Tibial nerve (tissue), 4 donors: ENCODE measurements around the gene SHROOM3. TPM values are rescaled to one million over a fixed set of nuclear protein-coding genes. Genes with fewer than 3 reads are reported as not detected.

Experiments
- DNase-seq, 2 donors: peaks; one replicate each; pipeline ENCODE4 v3.0.0-alpha.2; 2019; ENCODE audit warnings: low spot score in 2 of 2
- H3K27ac ChIP-seq, 4 donors: fragments of 200-600 bp; sonication (generic) in 3 of 4; one replicate each; pipeline ENCODE4 v1.5.1; 2017 to 2019; ENCODE audit warnings: mild to moderate bottlenecking in 1 of 4
- H3K27me3 ChIP-seq, 2 donors: fragments of 200-600 bp; sonication (generic) in 1 of 2; one replicate each; pipeline versions ENCODE4 v1.5.1 to v1.6.0; 2017 to 2019
- H3K36me3 ChIP-seq, 3 donors: fragments of 200-600 bp; sonication (generic); one replicate each; pipeline ENCODE4 v1.5.1; 2018 to 2019
- H3K4me1 ChIP-seq, 4 donors: fragments of 200-600 bp; sonication (generic) in 3 of 4; one replicate each; pipeline ENCODE4 v1.5.1; 2017 to 2019
- H3K4me3 ChIP-seq, 4 donors: fragments of 200-600 bp; sonication (generic) in 3 of 4; one replicate each; pipeline ENCODE4 v1.5.1; 2017 to 2019; ENCODE audit warnings: mild to moderate bottlenecking in 1 of 4, moderate library complexity in 1 of 4
- H3K9me3 ChIP-seq, 4 donors: fragments of 200-600 bp; sonication (generic) in 3 of 4; one replicate each; pipeline ENCODE4 v1.5.1; 2017 to 2019
- EP300 ChIP-seq, 2 donors: sonication (generic); formaldehyde crosslinking; IDR thresholded peaks; one replicate each; pipeline ENCODE4 v1.6.1; 2017; ENCODE audit warnings: antibody characterized with exemption in 2 of 2, mild to moderate bottlenecking in 1 of 2
- POLR2A ChIP-seq, 2 donors: fragments of 450-650 bp; IDR thresholded peaks; one replicate each; pipeline ENCODE4 v1.6.1; 2017; ENCODE audit warnings: antibody characterized with exemption in 2 of 2, mild to moderate bottlenecking in 2 of 2, moderate library complexity in 2 of 2
- WGBS, 2 donors: methylation state at CpG; one replicate each; pipeline ENCODE4 v1.1.5; 2018; 5-methylcytosine and 5-hydroxymethylcytosine counted together
- total RNA-seq, 4 donors: library from RNA; depleted of rRNA; stranded (reverse); fragments of >200 nt; gene quantifications; one replicate each; pipeline ENCODE4 v1.1.0, GENCODE V29; 2016
- TF ChIP-seq, protein P1 (sequence below), 5 experiments: fragments of 200-600 bp in 3 of 5; fragments of 450-650 bp in 2 of 5; sonication (generic) in 3 of 5; IDR thresholded peaks; one replicate each; pipeline ENCODE4 v1.5.1; 2016 to 2019; ENCODE audit warnings: antibody characterized with exemption in 5 of 5, mild to moderate bottlenecking in 3 of 5, moderate library complexity in 2 of 5

Gene SHROOM3
- total RNA-seq, 4 donors from 2014 or later: 28.0 to 49.8 (median 37.9) TPM

GRCh38 chr4:76708971-76709771 is 274.1 kb downstream of the SHROOM3 start:
- Histone ChIP-seq H3K9me3 (no peaks in the 10 kb centered on the region), H3K27ac (peak overlapping the region in 3 of 4 donors; percentile 46 to 81 (median 57)), H3K4me1 (peaks cover 0 to 32% (median 11%) of the 10 kb centered on the region in 4 donors), H3K27me3 (no peaks in the 10 kb centered on the region), H3K36me3 (no peaks in the 10 kb centered on the region), H3K4me3 (no peak overlapping the region)
- DNase-seq: no peak
- 45 to 50% methylated on average over 5 of the region's 5 CpGs for WGBS, 2 donors
- TF ChIP-seq EP300 (IDR thresholded peaks at IDR 0.05) (no peak), POLR2A (IDR thresholded peaks at IDR 0.05) (no peak)
- TF ChIP-seq, protein P1, sequence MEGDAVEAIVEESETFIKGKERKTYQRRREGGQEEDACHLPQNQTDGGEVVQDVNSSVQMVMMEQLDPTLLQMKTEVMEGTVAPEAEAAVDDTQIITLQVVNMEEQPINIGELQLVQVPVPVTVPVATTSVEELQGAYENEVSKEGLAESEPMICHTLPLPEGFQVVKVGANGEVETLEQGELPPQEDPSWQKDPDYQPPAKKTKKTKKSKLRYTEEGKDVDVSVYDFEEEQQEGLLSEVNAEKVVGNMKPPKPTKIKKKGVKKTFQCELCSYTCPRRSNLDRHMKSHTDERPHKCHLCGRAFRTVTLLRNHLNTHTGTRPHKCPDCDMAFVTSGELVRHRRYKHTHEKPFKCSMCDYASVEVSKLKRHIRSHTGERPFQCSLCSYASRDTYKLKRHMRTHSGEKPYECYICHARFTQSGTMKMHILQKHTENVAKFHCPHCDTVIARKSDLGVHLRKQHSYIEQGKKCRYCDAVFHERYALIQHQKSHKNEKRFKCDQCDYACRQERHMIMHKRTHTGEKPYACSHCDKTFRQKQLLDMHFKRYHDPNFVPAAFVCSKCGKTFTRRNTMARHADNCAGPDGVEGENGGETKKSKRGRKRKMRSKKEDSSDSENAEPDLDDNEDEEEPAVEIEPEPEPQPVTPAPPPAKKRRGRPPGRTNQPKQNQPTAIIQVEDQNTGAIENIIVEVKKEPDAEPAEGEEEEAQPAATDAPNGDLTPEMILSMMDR (IDR thresholded peaks at IDR 0.05): no peak

- H3K9me3 ChIP-seq: no peaks in the 10 kb centered on the region
- no peaks in the 10 kb centered on the region for H3K36me3 ChIP-seq
- H3K4me1 ChIP-seq: peaks cover 0 to 28% (median 11%) of the 10 kb centered on the region in 4 donors
- 67 to 76% methylated on average over 7 of the region's 7 CpGs for WGBS, 2 donors
- no peaks in the 10 kb centered on the region for H3K27me3 ChIP-seq
- no peak for TF ChIP-seq POLR2A (IDR thresholded peaks at IDR 0.05)
- TF ChIP-seq, protein P1 (IDR thresholded peaks at IDR 0.05): no peak
- TF ChIP-seq EP300 (IDR thresholded peaks at IDR 0.05): no peak
- peak overlapping the region in 3 of 4 donors; percentile 46 to 81 (median 57) for H3K27ac ChIP-seq
- H3K4me3 ChIP-seq: no peak overlapping the region
- DNase-seq: no peak
Observed at GRCh38 chr4:76709772-76710090, 274.7 kb downstream of the SHROOM3 start.

DNA sequence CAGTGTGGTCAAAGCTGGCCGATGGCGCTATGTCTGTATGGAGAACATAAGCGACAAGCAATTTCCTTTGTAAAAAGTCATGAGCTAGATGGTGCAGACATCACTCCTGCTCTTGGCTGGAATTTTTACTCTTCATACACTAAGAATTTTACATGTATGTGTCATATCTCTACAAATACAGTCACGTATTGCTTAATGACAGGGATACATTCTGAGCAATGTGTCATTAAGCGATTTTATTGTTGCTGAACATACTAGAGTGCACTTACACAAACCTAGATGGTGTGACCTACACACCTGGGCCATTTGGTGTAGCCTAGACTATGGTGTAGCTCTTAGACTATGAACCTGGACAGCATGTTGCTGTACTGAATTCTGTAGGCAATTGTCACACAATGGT is 277.5 kb downstream of the SHROOM3 start:
- no peaks in the 10 kb centered on the region for H3K9me3 ChIP-seq
- H3K4me3 ChIP-seq: no peak overlapping the region
- no peaks in the 10 kb centered on the region for H3K36me3 ChIP-seq
- no peak for DNase-seq
- H3K27me3 ChIP-seq: no peaks in the 10 kb centered on the region
- 92% methylated on average over 5 of the region's 5 CpGs for WGBS, 2 donors
- peaks cover 0 to 28% (median 5%) of the 10 kb centered on the region in 4 donors for H3K4me1 ChIP-seq
- H3K27ac ChIP-seq: no peak overlapping the region
- TF ChIP-seq POLR2A (IDR thresholded peaks at IDR 0.05) (no peak), EP300 (IDR thresholded peaks at IDR 0.05) (no peak)
- TF ChIP-seq, protein P1 (IDR thresholded peaks at IDR 0.05): no peak

DNA sequence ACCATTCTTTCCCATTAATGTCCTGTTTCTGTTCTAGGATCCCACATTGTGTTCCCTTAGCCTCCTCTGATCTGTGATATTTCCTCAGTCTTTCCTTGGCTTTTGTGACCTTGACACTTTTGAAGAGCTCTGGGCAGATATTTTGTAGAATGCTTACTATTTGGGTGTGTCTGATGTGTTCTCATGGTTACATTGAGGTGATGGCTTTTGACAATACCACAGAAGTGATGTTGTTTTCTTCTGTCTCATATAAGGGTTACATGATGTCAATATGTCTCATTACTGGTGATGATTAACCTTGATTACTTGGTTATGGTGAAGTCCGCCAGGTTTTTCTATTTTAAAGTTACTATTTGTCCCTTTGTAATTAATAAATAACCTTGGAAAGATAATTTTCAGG is 279.2 kb downstream of the SHROOM3 start:
- H3K4me3 ChIP-seq: no peak overlapping the region
- 86 to 100% methylated on average over 1 of the region's 1 CpG for WGBS, 2 donors
- H3K27ac ChIP-seq: peak overlapping the region in 2 of 4 donors; percentile 16 to 89
- TF ChIP-seq POLR2A (IDR thresholded peaks at IDR 0.05) (no peak), EP300 (IDR thresholded peaks at IDR 0.05) (no peak)
- TF ChIP-seq, protein P1 (IDR thresholded peaks at IDR 0.05): no peak
- H3K4me1 ChIP-seq: peaks cover 0 to 20% (median 5%) of the 10 kb centered on the region in 4 donors
- no peaks in the 10 kb centered on the region for H3K27me3 ChIP-seq
- no peaks in the 10 kb centered on the region for H3K9me3 ChIP-seq
- no peaks in the 10 kb centered on the region for H3K36me3 ChIP-seq
- DNase-seq: no peak

GRCh38 chr4:76716020-76716419 is 281.0 kb downstream of the SHROOM3 start:
- TF ChIP-seq EP300 (IDR thresholded peaks at IDR 0.05) (no peak), POLR2A (IDR thresholded peaks at IDR 0.05) (no peak)
- TF ChIP-seq, protein P1 (IDR thresholded peaks at IDR 0.05): no peak
- Histone ChIP-seq H3K4me1 (peaks cover 0 to 16% (median 2%) of the 10 kb centered on the region in 4 donors), H3K4me3 (peak overlapping the region in 3 of 4 donors; percentile 20 to 34 (median 24)), H3K27me3 (no peaks in the 10 kb centered on the region), H3K36me3 (no peaks in the 10 kb centered on the region), H3K27ac (peak overlapping the region in 3 of 4 donors; percentile 6 to 89 (median 74)), H3K9me3 (no peaks in the 10 kb centered on the region)
- DNase-seq: no peak
- 56 to 58% methylated on average over 4 of the region's 4 CpGs for WGBS, 2 donors
